Breast epithelium (tissue), 4 donors: Measurements from ENCODE around the gene PEX19. TPM values are rescaled to one million over a fixed set of nuclear protein-coding genes. Genes with fewer than 3 reads are reported as not detected.

Source experiments
- DNase-seq, 2 donors: peaks; one replicate each; pipeline ENCODE4 v3.0.0-alpha.2; 2019; ENCODE audit warnings: low spot score in 2 of 2
- H3K27ac ChIP-seq, 2 donors: fragments of 200-600 bp; sonication (generic) in 1 of 2; one replicate each; pipeline ENCODE4 v1.5.1; 2016 to 2019; ENCODE audit warnings: mild to moderate bottlenecking in 1 of 2
- H3K27me3 ChIP-seq, 2 donors: fragments of 200-600 bp; sonication (generic) in 1 of 2; one replicate each; pipeline versions ENCODE4 v1.5.1 to v1.6.0; 2017 to 2019; ENCODE audit warnings: control low read depth in 1 of 2, mild to moderate bottlenecking in 1 of 2
- H3K36me3 ChIP-seq: fragments of 200-600 bp; one replicate; pipeline ENCODE4 v1.5.1; 2019
- H3K4me1 ChIP-seq, 2 donors: fragments of 200-600 bp; sonication (generic); one replicate each; pipeline ENCODE4 v1.5.1; 2016 to 2019; ENCODE audit warnings: control low read depth in 1 of 2
- H3K4me3 ChIP-seq, 3 donors: fragments of 200-600 bp; sonication (generic); 1 replicate in 2 of 3; 2 replicates in 1 of 3; pipeline ENCODE4 v1.5.1; 2016 to 2019; ENCODE audit warnings: mild to moderate bottlenecking in 3 of 3, moderate library complexity in 2 of 3
- H3K9me3 ChIP-seq, 2 donors: fragments of 200-600 bp; sonication (generic) in 1 of 2; one replicate each; pipeline ENCODE4 v1.5.1; 2016 to 2019; ENCODE audit warnings: control low read depth in 1 of 2
- POLR2A ChIP-seq: fragments of 450-650 bp; IDR thresholded peaks from one replicate; pipeline ENCODE4 v1.6.1; 2016; ENCODE audit warnings: antibody characterized with exemption, mild to moderate bottlenecking, moderate library complexity
- POLR2AphosphoS5 ChIP-seq, 3 donors: sonication (generic); formaldehyde crosslinking; IDR thresholded peaks; one replicate each; pipeline ENCODE4 v1.6.1; 2017; ENCODE audit warnings: antibody characterized with exemption in 3 of 3
- intact Hi-C: fragments of 100-400 bp; cut with DNase I; formaldehyde crosslinking; loops from one replicate; pipeline ENCODE4 v1.15.1; 2023; ENCODE audit warnings: low total_unique reads
- total RNA-seq, 3 donors: library from RNA; depleted of rRNA; stranded (reverse); fragments of >200 nt; gene quantifications; one replicate each; pipeline ENCODE4 v1.1.0, GENCODE V29; 2016
- TF ChIP-seq, protein P1 (sequence below), 3 donors: fragments of 450-650 bp; IDR thresholded peaks; one replicate each; pipeline ENCODE4 v1.5.1; 2016 to 2017; ENCODE audit warnings: antibody characterized with exemption in 3 of 3, mild to moderate bottlenecking in 3 of 3, moderate library complexity in 3 of 3

Gene PEX19
- total RNA-seq, 3 donors from 2014 or later, result 58.7 to 136 (median 80.1) TPM

DNA sequence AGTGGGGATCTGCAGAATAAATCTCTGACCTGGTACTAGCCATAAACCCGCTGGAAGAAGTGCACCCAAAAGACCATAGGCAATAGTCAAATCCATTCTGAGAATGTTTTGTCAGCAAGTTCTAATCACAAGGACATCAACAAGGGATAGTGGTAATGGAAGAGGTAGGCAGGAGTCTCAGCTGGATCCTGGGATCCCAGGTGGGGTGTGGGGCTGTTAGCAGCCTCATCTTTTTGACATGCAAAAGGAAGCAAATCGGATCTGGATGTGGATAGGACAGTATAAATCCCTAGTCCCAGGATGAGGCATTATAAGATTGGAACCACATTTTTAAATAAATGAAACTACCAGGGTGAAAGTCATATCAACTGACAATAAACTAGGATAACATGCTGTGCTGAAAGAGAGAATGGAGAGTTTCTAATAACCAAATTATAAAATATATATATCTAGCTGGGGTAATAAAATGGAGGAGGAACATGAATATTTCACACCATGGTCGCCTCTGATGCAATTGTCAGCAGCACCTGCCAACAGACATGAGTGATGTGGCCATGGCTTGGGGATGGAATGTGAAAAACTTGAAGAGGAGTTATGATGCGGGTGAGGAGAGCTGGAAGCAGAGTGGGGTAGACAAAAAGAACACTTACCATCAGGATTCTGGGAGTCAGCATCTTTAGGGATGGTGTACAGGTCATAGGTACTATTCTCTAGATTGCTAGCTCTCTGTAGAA, 23.7 kb upstream of the PEX19 start:
- no peak for DNase-seq
- H3K9me3 ChIP-seq, result no peaks in the 10 kb centered on the region
- H3K27ac ChIP-seq, result no peak overlapping the region
- H3K4me1 ChIP-seq, result no peaks in the 10 kb centered on the region
- intact Hi-C loops, result no loop called here
- no peaks in the 10 kb centered on the region for H3K27me3 ChIP-seq
- TF ChIP-seq POLR2A (no peak), POLR2AphosphoS5 (IDR thresholded peaks at IDR 0.05) (no peak)
- TF ChIP-seq, protein P1, sequence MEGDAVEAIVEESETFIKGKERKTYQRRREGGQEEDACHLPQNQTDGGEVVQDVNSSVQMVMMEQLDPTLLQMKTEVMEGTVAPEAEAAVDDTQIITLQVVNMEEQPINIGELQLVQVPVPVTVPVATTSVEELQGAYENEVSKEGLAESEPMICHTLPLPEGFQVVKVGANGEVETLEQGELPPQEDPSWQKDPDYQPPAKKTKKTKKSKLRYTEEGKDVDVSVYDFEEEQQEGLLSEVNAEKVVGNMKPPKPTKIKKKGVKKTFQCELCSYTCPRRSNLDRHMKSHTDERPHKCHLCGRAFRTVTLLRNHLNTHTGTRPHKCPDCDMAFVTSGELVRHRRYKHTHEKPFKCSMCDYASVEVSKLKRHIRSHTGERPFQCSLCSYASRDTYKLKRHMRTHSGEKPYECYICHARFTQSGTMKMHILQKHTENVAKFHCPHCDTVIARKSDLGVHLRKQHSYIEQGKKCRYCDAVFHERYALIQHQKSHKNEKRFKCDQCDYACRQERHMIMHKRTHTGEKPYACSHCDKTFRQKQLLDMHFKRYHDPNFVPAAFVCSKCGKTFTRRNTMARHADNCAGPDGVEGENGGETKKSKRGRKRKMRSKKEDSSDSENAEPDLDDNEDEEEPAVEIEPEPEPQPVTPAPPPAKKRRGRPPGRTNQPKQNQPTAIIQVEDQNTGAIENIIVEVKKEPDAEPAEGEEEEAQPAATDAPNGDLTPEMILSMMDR (IDR thresholded peaks at IDR 0.05), result no peak
- no peak overlapping the region for H3K4me3 ChIP-seq
- peaks cover 21% of the 10 kb centered on the region for H3K36me3 ChIP-seq

DNA sequence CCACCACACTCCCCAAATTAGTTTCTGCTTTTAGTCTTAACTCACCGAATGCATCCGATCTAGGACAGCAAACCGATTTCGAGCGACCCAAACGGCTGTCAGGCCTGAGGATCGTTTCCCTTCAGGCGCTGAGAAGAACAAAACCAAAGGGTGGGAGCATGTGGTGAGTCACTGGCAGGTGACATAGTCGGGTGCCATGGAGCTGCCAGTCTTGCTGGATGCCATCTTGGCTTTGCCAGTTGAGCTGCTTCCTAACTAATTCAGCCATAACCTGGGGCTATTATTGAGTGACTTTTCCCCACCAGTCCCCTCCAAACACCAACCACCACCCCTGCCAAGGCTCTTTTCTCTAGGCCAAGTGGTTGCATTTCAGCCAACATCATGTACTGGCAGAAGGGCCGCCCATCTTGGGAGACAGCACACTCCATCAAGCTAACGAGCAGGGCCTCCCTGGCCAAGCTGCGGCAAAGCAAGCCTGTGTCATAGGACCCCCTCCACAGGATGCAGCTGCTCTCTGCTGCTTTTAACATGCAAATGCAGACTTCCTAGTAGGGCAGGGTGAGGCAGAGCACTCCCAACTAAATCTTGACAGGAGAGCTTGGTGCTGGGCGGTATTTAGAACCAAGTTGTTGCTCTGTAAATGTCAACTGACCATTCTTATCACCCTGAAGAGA, 22.3 kb upstream of the PEX19 start:
- intact Hi-C loops, result no loop called here
- no peaks in the 10 kb centered on the region for H3K27me3 ChIP-seq
- peaks cover 25% of the 10 kb centered on the region for H3K36me3 ChIP-seq

DNA sequence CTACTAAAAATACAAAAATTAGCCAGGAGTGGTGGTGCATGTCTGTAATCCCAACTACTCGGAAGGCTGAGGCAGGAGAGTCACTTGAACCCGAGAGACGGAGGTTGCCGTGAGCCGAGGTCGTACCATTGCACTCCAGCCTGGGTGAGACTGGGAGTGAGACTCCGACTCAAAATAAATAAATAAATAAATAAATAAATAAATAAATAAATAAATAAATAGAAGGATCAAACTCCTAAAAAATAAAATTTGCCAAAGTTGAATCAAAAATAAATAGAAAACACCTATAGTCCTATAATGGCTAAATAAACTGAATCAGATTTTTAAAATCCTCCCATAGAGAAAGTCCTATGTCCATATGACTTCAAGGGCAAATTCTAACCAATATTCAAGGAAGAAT, 15.2 kb upstream of the PEX19 start:
- DNase-seq, result no peak
- intact Hi-C loops, result no loop called here
- H3K4me1 ChIP-seq, result no peaks in the 10 kb centered on the region
- H3K36me3 ChIP-seq, result peaks cover 29% of the 10 kb centered on the region
- no peaks in the 10 kb centered on the region for H3K9me3 ChIP-seq
- no peak overlapping the region for H3K4me3 ChIP-seq
- TF ChIP-seq, protein P1 (IDR thresholded peaks at IDR 0.05), result no peak
- no peak for TF ChIP-seq POLR2A
- TF ChIP-seq POLR2AphosphoS5 (IDR thresholded peaks at IDR 0.05), result no peak
- no peaks in the 10 kb centered on the region for H3K27me3 ChIP-seq
- no peak overlapping the region for H3K27ac ChIP-seq

More for the DNA sequence above, 22.3 kb upstream of the PEX19 start:
- no peak for DNase-seq
- Histone ChIP-seq H3K4me3 (no peak overlapping the region), H3K27ac (no peak overlapping the region), H3K4me1 (no peaks in the 10 kb centered on the region), H3K9me3 (no peaks in the 10 kb centered on the region)
- TF ChIP-seq, protein P1 (IDR thresholded peaks at IDR 0.05), result no peak
- TF ChIP-seq POLR2A (no peak), POLR2AphosphoS5 (IDR thresholded peaks at IDR 0.05) (no peak)

DNA sequence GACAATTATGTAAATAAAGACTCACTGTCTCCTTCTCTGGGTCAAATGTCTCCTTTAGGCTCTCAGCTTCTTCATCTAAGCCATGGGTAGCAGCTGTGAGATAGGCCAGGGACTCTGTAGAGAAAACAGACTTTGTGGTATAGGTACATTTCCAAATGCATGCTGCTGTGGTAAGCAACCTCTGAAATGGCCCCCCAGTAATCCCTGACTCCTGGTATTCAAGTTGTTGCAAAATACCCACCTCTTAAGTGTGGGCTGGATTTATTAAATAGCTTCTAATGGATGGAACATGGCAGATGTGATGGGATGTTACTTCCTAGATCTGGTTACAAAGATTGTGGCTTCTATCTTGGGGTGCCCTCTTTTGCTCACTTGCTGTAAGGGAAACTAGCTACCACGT, 11.1 kb upstream of the PEX19 start:
- intact Hi-C loops, result no loop called here
- peaks cover 39% of the 10 kb centered on the region for H3K36me3 ChIP-seq
- DNase-seq, result no peak

More for the DNA sequence above, 11.1 kb upstream of the PEX19 start:
- H3K9me3 ChIP-seq, result no peaks in the 10 kb centered on the region
- no peak overlapping the region for H3K27ac ChIP-seq
- TF ChIP-seq, protein P1 (IDR thresholded peaks at IDR 0.05), result no peak
- TF ChIP-seq POLR2A (no peak), POLR2AphosphoS5 (IDR thresholded peaks at IDR 0.05) (no peak)
- no peaks in the 10 kb centered on the region for H3K27me3 ChIP-seq
- no peaks in the 10 kb centered on the region for H3K4me1 ChIP-seq
- H3K4me3 ChIP-seq, result no peak overlapping the region
